H1 (cell line): ENCODE data around the gene FSTL4. TPM values are rescaled to one million over a fixed set of nuclear protein-coding genes. Genes with fewer than 3 reads are reported as not detected.

Experiments used
- CTCF ChIA-PET: fragments of 300-600 bp; sonication (Branson Sonifier 250); formaldehyde crosslinking; loops from one replicate; lab custom pipeline; 2021; ENCODE audit not compliant: partially characterized antibody; lab: Charles Lee
- POLR2A ChIA-PET: fragments of 300-600 bp; sonication (Branson Sonifier 250); formaldehyde crosslinking; loops from one replicate; lab custom pipeline; 2021; ENCODE audit warnings: inconsistent platforms; ENCODE audit not compliant: partially characterized antibody; lab: Charles Lee
- DNase-seq, 2 experiments: peaks; one replicate each; pipeline versions ENCODE4 v3.0.0 to v3.0.0-alpha.2; 2010 to 2022; ENCODE audit warnings: low spot score in 2 of 2, low read depth in 1 of 2, mixed read lengths in 1 of 2
- FAIRE-seq: peaks from 2 replicates; lab custom pipeline; 2011; peaks lifted over from hg19 to GRCh38; lab: Jason Lieb, UNC
- H2AFZ ChIP-seq: 2 replicates; pipeline ENCODE4 v1.8.1; 2012; ENCODE audit warnings: low read length, inconsistent platforms
- H2AK5ac ChIP-seq: 2 replicates; pipeline ENCODE4 v1.6.1; 2013; ENCODE audit warnings: low read depth, low read length
- H2BK120ac ChIP-seq: replicated peaks from 2 replicates; pipeline ENCODE3; 2013; ENCODE audit warnings: low read depth, low read length, inconsistent platforms
- H2BK12ac ChIP-seq: 2 replicates; pipeline ENCODE4 v1.6.1; 2013; ENCODE audit warnings: low read depth, low read length
- H2BK15ac ChIP-seq: 2 replicates; pipeline ENCODE4 v1.6.1; 2013; ENCODE audit warnings: low read length
- H2BK20ac ChIP-seq: 2 replicates; pipeline ENCODE4 v1.6.1; 2013; ENCODE audit warnings: low read length
- H2BK5ac ChIP-seq: 2 replicates; pipeline ENCODE4 v1.6.1; 2013; ENCODE audit warnings: low read depth, low read length
- H3K14ac ChIP-seq: 2 replicates; pipeline ENCODE4 v1.6.1; 2013; ENCODE audit warnings: inconsistent platforms; ENCODE audit not compliant: insufficient read length
- H3K18ac ChIP-seq: 2 replicates; pipeline ENCODE4 v1.6.1; 2013; ENCODE audit warnings: low read length; ENCODE audit errors: extremely low read depth
- H3K23ac ChIP-seq: 2 replicates; pipeline ENCODE4 v1.6.1; 2013; ENCODE audit warnings: inconsistent platforms; ENCODE audit not compliant: insufficient read length
- H3K23me2 ChIP-seq: 2 replicates; pipeline ENCODE4 v1.6.1; 2013; ENCODE audit warnings: low read depth, low read length
- H3K27ac ChIP-seq: 2 replicates; pipeline ENCODE4 v1.6.1; 2011; ENCODE audit warnings: low read depth, low read length, inconsistent platforms
- H3K27me3 ChIP-seq, 4 experiments: replicated peaks in 1 of 4; 1 replicate in 1 of 4; 2 replicates in 3 of 4; pipeline versions ENCODE4 v1.6.1 to v1.8.1; 2011 to 2013; ENCODE audit warnings: low read length in 3 of 4, mild to moderate bottlenecking in 3 of 4, inconsistent platforms in 2 of 4, mixed read lengths in 2 of 4, moderate library complexity in 1 of 4; ENCODE audit not compliant: control insufficient read depth in 3 of 4, insufficient read depth in 3 of 4; ENCODE audit errors: extremely low read depth in 1 of 4
- H3K36me3 ChIP-seq, 4 experiments: 2 replicates each; pipeline versions ENCODE4 v1.6.1 to v1.8.1; 2011 to 2013; ENCODE audit warnings: mild to moderate bottlenecking in 4 of 4, low read length in 3 of 4, moderate library complexity in 2 of 4, control low read depth in 1 of 4, inconsistent platforms in 1 of 4; ENCODE audit not compliant: insufficient read depth in 4 of 4, control insufficient read depth in 2 of 4
- H3K4ac ChIP-seq: replicated peaks from 2 replicates; pipeline ENCODE3; 2013; ENCODE audit warnings: low read length, low read depth, mixed read lengths, inconsistent platforms; ENCODE audit not compliant: insufficient read length
- H3K4me1 ChIP-seq, 4 experiments: replicated peaks in 1 of 4; 1 replicate in 1 of 4; 2 replicates in 3 of 4; pipeline versions ENCODE4 v1.6.1 to v1.8.1; 2011 to 2013; ENCODE audit warnings: low read length in 3 of 4, inconsistent platforms in 2 of 4, mixed read lengths in 1 of 4; ENCODE audit not compliant: insufficient read depth in 4 of 4, control insufficient read depth in 3 of 4
- H3K4me2 ChIP-seq, 2 experiments: 2 replicates each; pipeline versions ENCODE4 v1.6.1 to v1.8.1; 2011 to 2013; ENCODE audit warnings: low read depth in 2 of 2, low read length in 2 of 2, control low read depth in 1 of 2, inconsistent platforms in 1 of 2, mild to moderate bottlenecking in 1 of 2; ENCODE audit not compliant: insufficient read depth in 1 of 2
- H3K4me3 ChIP-seq, 4 experiments: fragments of 200-600, 300-600 bp in 1 of 4; sonication (generic), shearing (Covaris generic), sonication (Bioruptor Twin) in 1 of 4; 2 replicates each; pipeline versions ENCODE4 v1.5.1 to v1.8.1; 2011 to 2016; ENCODE audit warnings: low read length in 4 of 4, low read depth in 3 of 4, control low read depth in 2 of 4, inconsistent platforms in 2 of 4, mild to moderate bottlenecking in 2 of 4, mixed read lengths in 1 of 4, moderate library complexity in 1 of 4; ENCODE audit not compliant: insufficient read depth in 2 of 4; ENCODE audit errors: extremely low read depth in 1 of 4
- H3K56ac ChIP-seq: replicated peaks from 2 replicates; pipeline ENCODE3; 2013; ENCODE audit warnings: low read depth, mild to moderate bottlenecking, mixed read lengths, low read length, inconsistent platforms; ENCODE audit not compliant: insufficient read length
- H3K79me1 ChIP-seq: 2 replicates; pipeline ENCODE4 v1.6.1; 2013; ENCODE audit warnings: low read depth, low read length, control low read depth
- H3K79me2 ChIP-seq, 2 experiments: 2 replicates each; pipeline versions ENCODE4 v1.6.1 to v1.8.1; 2012 to 2013; ENCODE audit warnings: low read length in 2 of 2, mild to moderate bottlenecking in 2 of 2, inconsistent platforms in 1 of 2; ENCODE audit not compliant: insufficient read depth in 2 of 2, control insufficient read depth in 1 of 2
- H3K9ac ChIP-seq, 4 experiments: replicated peaks in 1 of 4; 1 replicate in 1 of 4; 2 replicates in 3 of 4; pipeline versions ENCODE4 v1.6.1 to v1.8.1; 2011 to 2013; ENCODE audit warnings: low read depth in 3 of 4, low read length in 3 of 4, control low read depth in 2 of 4, mild to moderate bottlenecking in 2 of 4, moderate library complexity in 2 of 4, inconsistent platforms in 1 of 4; ENCODE audit errors: extremely low read depth in 1 of 4
- H3K9me3 ChIP-seq, 2 experiments: 2 replicates each; pipeline versions ENCODE4 v1.6.1 to v1.8.1; 2012 to 2013; ENCODE audit warnings: mild to moderate bottlenecking in 2 of 2, moderate library complexity in 2 of 2, control low read depth in 1 of 2, inconsistent platforms in 1 of 2, low read depth in 1 of 2, low read length in 1 of 2, mixed read lengths in 1 of 2; ENCODE audit not compliant: insufficient read depth in 2 of 2
- H4K20me1 ChIP-seq, 2 experiments: replicated peaks in 1 of 2; 2 replicates each; pipeline versions ENCODE3 to v1.8.1; 2011 to 2013; ENCODE audit warnings: inconsistent platforms in 2 of 2, low read length in 2 of 2, mild to moderate bottlenecking in 1 of 2; ENCODE audit not compliant: insufficient read depth in 2 of 2, control insufficient read depth in 1 of 2
- H4K5ac ChIP-seq: 2 replicates; pipeline ENCODE4 v1.6.1; 2013; ENCODE audit warnings: low read length, low read depth, mixed read lengths, inconsistent platforms; ENCODE audit not compliant: insufficient read length
- H4K8ac ChIP-seq: 2 replicates; pipeline ENCODE4 v1.8.0; 2013; ENCODE audit warnings: mild to moderate bottlenecking, moderate library complexity, low read length, inconsistent platforms; ENCODE audit not compliant: insufficient read depth; ENCODE audit errors: extremely low read depth
- H4K91ac ChIP-seq: replicated peaks from 2 replicates; pipeline ENCODE3; 2013; ENCODE audit warnings: low read length, mixed read lengths, inconsistent platforms; ENCODE audit not compliant: insufficient read length
- POU5F1 ChIP-seq: IDR thresholded peaks from 2 replicates; pipeline ENCODE4 v1.6.1; 2011; ENCODE audit warnings: low read depth, mild to moderate bottlenecking, low read length, moderate library complexity
- SP1 ChIP-seq: IDR thresholded peaks from 2 replicates; pipeline ENCODE4 v1.6.1; 2011; ENCODE audit warnings: low read depth, low read length
- TAF7 ChIP-seq: optimal IDR thresholded peaks from 2 replicates; pipeline ENCODE3; 2011; ENCODE audit warnings: low read depth, mild to moderate bottlenecking, inconsistent platforms, low read length, moderate library complexity, borderline replicate concordance
- WGBS, 2 experiments: shearing (Covaris generic) in 1 of 2; methylation state at CpG; one replicate each; pipeline versions ENCODE4 v1.1.6 to v1.1.7; 2013 to 2015; ENCODE audit warnings: low lambda C conversion rate in 2 of 2, mixed read lengths in 2 of 2, inconsistent platforms in 1 of 2, low coverage in 1 of 2, missing lambda C conversion rate in 1 of 2; ENCODE audit not compliant: insufficient replicate concordance in 2 of 2, insufficient coverage in 1 of 2, insufficient read length in 1 of 2; ENCODE audit errors: extremely low coverage in 1 of 2, missing lambda C conversion rate in 1 of 2; 5-methylcytosine and 5-hydroxymethylcytosine counted together
- polyA plus RNA-seq, 7 experiments: library from polyadenylated mRNA; depleted of rRNA in 3 of 7; stranded (reverse) in 5 of 7; unstranded in 2 of 7; fragments of >200 nt in 5 of 7; fragments of 200-250 nt in 2 of 7; gene quantifications; 1 replicate in 5 of 7; 2 replicates in 1 of 7; 4 replicates in 1 of 7; pipeline versions ENCODE4 v1.2.1 to v1.2.3, GENCODE V29; 2011 to 2013; ENCODE audit warnings: missing spikeins in 2 of 7, mixed read lengths in 2 of 7
- total RNA-seq: library from RNA; stranded (reverse); fragmentation: NEBNext Ultra II Directional; extraction: Animal tissue kit (Norgen Biotek cat#: 25700); gene quantifications from 2 replicates; pipeline ENCODE4 v1.2.1, GENCODE V29; 2021

Gene FSTL4
- total and polyA plus RNA-seq, 2 of the 8 experiments (the other 6 are each of a cell fraction or from before 2014, with no cell fraction given) = 3.1 to 4.1 TPM

DNA sequence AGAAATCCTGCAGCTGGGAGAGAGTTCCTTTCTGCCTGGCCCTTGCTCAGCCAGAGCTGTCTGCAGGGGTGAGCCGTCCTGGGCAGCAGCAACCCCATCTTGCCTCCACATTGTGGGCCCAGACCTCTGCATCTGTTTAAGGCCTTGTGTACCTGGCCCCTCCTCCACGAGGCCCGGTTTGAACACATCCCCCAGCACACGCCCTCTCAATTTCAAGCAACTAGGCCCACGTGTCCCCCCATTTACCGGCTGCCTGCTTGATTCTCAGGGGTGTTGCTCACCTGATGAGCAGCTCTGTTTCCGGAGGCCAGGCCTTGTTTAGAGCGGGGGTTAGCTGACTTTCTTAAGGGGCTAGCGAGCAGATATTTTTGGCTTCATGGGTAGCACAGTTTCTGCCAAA is 378.7 kb downstream of the FSTL4 start:
- no peaks in the 10 kb centered on the region; the same call in 1 of the 2 replicates for H3K79me1 ChIP-seq
- no peak overlapping the region for H3K27ac ChIP-seq
- H3K18ac ChIP-seq = no peak overlapping the region
- CTCF ChIA-PET = interaction anchor here (1.3 to 8.6 kb wide), 2 partner anchors 15 to 122 kb away, joined by 4 to 65 read pairs; no protein-coding TSS in a partner anchor
- H2BK20ac ChIP-seq = no peak overlapping the region
- no peak overlapping the region for H4K5ac ChIP-seq
- no peaks in the 10 kb centered on the region for H3K79me2 ChIP-seq
- no peak overlapping the region for H2BK5ac ChIP-seq
- no peak overlapping the region for H2AFZ ChIP-seq
- no peak for TF ChIP-seq SP1
- no peak for TF ChIP-seq TAF7
- no peak for TF ChIP-seq POU5F1
- no peak overlapping the region for H3K4me3 ChIP-seq
- no peak overlapping the region for H4K91ac ChIP-seq
- no peaks in the 10 kb centered on the region; a peak in 1 of 8 replicates for H3K36me3 ChIP-seq
- no peak overlapping the region for H3K14ac ChIP-seq
- H3K56ac ChIP-seq = no peak overlapping the region
- H3K4me2 ChIP-seq = no peak overlapping the region
- H3K4ac ChIP-seq = no peak overlapping the region
- H3K23ac ChIP-seq = no peak overlapping the region
- H4K20me1 ChIP-seq = no peaks in the 10 kb centered on the region
- 88% methylated on average over 9 of the region's 9 CpGs; no CpG with 5 or more reads in 1 of the 2 experiments for WGBS, 2 experiments
- no peak overlapping the region; the same call in 1 of the 2 replicates for H4K8ac ChIP-seq
- POLR2A ChIA-PET = no interaction called here
- H3K23me2 ChIP-seq = no peaks in the 10 kb centered on the region
- no peak overlapping the region for H2AK5ac ChIP-seq
- H3K4me1 ChIP-seq = peaks cover 0 to 4% (median 0%) of the 10 kb centered on the region in 4 experiments; a peak in 1 of 7 replicates
- DNase-seq = no peak
- H3K27me3 ChIP-seq = no peaks in the 10 kb centered on the region
- H2BK12ac ChIP-seq = no peak overlapping the region
- H3K9ac ChIP-seq = no peak overlapping the region
- H3K9me3 ChIP-seq = no peaks in the 10 kb centered on the region
- no peak overlapping the region for H2BK120ac ChIP-seq
- FAIRE-seq = no peak
- H2BK15ac ChIP-seq = no peak overlapping the region
